Spinal cord (tissue), 10 donors: Measurements from ENCODE around the gene NMU. TPM values are rescaled to one million over a fixed set of nuclear protein-coding genes. Genes with fewer than 3 reads are reported as not detected.

ENCODE experiments used
- DNase-seq, 6 donors: peaks; one replicate each; pipeline versions ENCODE4 v3.0.0 to v3.0.0-alpha.2; 2013 to 2015; ENCODE audit warnings: low spot score in 6 of 6, low read depth in 4 of 6
- H3K27ac ChIP-seq: one replicate; pipeline ENCODE4 v1.5.1; 2013; ENCODE audit warnings: low read depth, low read length, control low read depth
- H3K27me3 ChIP-seq: one replicate; pipeline ENCODE4 v1.6.1; 2013; ENCODE audit warnings: low read length; ENCODE audit not compliant: control insufficient read depth, insufficient read depth
- H3K36me3 ChIP-seq: one replicate; pipeline ENCODE4 v1.6.1; 2013; ENCODE audit warnings: low read length; ENCODE audit not compliant: control insufficient read depth, insufficient read depth
- H3K4me1 ChIP-seq: one replicate; pipeline ENCODE4 v1.6.1; 2013; ENCODE audit warnings: low read length; ENCODE audit not compliant: control insufficient read depth, insufficient read depth
- H3K4me3 ChIP-seq: one replicate; pipeline ENCODE4 v1.5.1; 2013; ENCODE audit warnings: low read depth, low read length, control low read depth
- H3K9me3 ChIP-seq: one replicate; pipeline ENCODE4 v1.6.1; 2013; ENCODE audit warnings: low read length; ENCODE audit not compliant: control insufficient read depth, insufficient read depth
- WGBS: methylation state at CpG from one replicate; pipeline ENCODE4 v1.1.5; 2013; ENCODE audit warnings: missing lambda C conversion rate; ENCODE audit not compliant: insufficient coverage; 5-methylcytosine and 5-hydroxymethylcytosine counted together
- polyA plus RNA-seq, 2 donors: library from polyadenylated mRNA; unstranded; fragments of 120-200 nt; gene quantifications; one replicate each; pipeline ENCODE4 v1.2.1, GENCODE V29; 2013; ENCODE audit not compliant: insufficient read length in 2 of 2
- total RNA-seq, 2 donors: library from RNA; depleted of rRNA in 1 of 2; stranded (reverse); fragments of 120-200 nt in 1 of 2; fragments of >200 nt in 1 of 2; gene quantifications; one replicate each; pipeline versions ENCODE4 v1.2.3 to v1.2.4, GENCODE V29; 2013 to 2014
- donor health status: healthy.

NMU gene
- total and polyA plus RNA-seq, 4 donors: 5.1 to 11.2 (median 8.0) TPM

- Histone ChIP-seq H3K4me1 (no peaks in the 10 kb centered on the region), H3K4me3 (no peak overlapping the region), H3K36me3 (no peaks in the 10 kb centered on the region), H3K27ac (no peak overlapping the region), H3K27me3 (no peaks in the 10 kb centered on the region), H3K9me3 (no peaks in the 10 kb centered on the region)
- 91% methylated on average over 4 of the region's 6 CpGs for WGBS
- no peak for DNase-seq
Observed at GRCh38 chr4:55668449-55668848, 32.4 kb upstream of the NMU start.

GRCh38 chr4:55666535-55666934, 30.4 kb upstream of the NMU start:
- H3K27me3 ChIP-seq: no peaks in the 10 kb centered on the region
- H3K9me3 ChIP-seq: no peaks in the 10 kb centered on the region
- H3K4me3 ChIP-seq: no peak overlapping the region
- H3K27ac ChIP-seq: no peak overlapping the region
- no CpG with 5 or more reads among the region's 1 CpG for WGBS
- H3K4me1 ChIP-seq: no peaks in the 10 kb centered on the region
- no peaks in the 10 kb centered on the region for H3K36me3 ChIP-seq
- no peak for DNase-seq

- no peak for DNase-seq
- Histone ChIP-seq H3K4me3 (no peak overlapping the region), H3K27me3 (no peaks in the 10 kb centered on the region), H3K4me1 (no peaks in the 10 kb centered on the region), H3K9me3 (no peaks in the 10 kb centered on the region), H3K36me3 (no peaks in the 10 kb centered on the region), H3K27ac (no peak overlapping the region)
- 80% methylated on average over 1 of the region's 6 CpGs for WGBS
Observed at GRCh38 chr4:55663145-55663544, 27.0 kb upstream of the NMU start.

GRCh38 chr4:55661398-55662056, 25.4 kb upstream of the NMU start:
- no peak for DNase-seq
- Histone ChIP-seq H3K27me3 (no peaks in the 10 kb centered on the region), H3K27ac (no peak overlapping the region), H3K36me3 (no peaks in the 10 kb centered on the region), H3K4me3 (no peak overlapping the region), H3K4me1 (no peaks in the 10 kb centered on the region), H3K9me3 (no peaks in the 10 kb centered on the region)
- 84% methylated on average over 4 of the region's 5 CpGs for WGBS

GRCh38 chr4:55658657-55659056, 22.6 kb upstream of the NMU start:
- H3K27ac ChIP-seq: no peak overlapping the region
- WGBS: 100% methylated on average over 3 of the region's 5 CpGs
- no peaks in the 10 kb centered on the region for H3K27me3 ChIP-seq
- no peak for DNase-seq
- H3K36me3 ChIP-seq: no peaks in the 10 kb centered on the region
- no peaks in the 10 kb centered on the region for H3K4me1 ChIP-seq
- no peak overlapping the region for H3K4me3 ChIP-seq
- H3K9me3 ChIP-seq: no peaks in the 10 kb centered on the region

GRCh38 chr4:55654131-55654530, 18.0 kb upstream of the NMU start:
- WGBS: 93% methylated on average over 5 of the region's 5 CpGs
- no peaks in the 10 kb centered on the region for H3K9me3 ChIP-seq
- H3K4me3 ChIP-seq: no peak overlapping the region
- no peaks in the 10 kb centered on the region for H3K36me3 ChIP-seq
- no peaks in the 10 kb centered on the region for H3K4me1 ChIP-seq
- H3K27me3 ChIP-seq: no peaks in the 10 kb centered on the region
- no peak for DNase-seq
- H3K27ac ChIP-seq: no peak overlapping the region

- WGBS: no CpG with 5 or more reads among the region's 5 CpGs
- Histone ChIP-seq H3K27me3 (no peaks in the 10 kb centered on the region), H3K9me3 (no peaks in the 10 kb centered on the region), H3K4me3 (no peak overlapping the region), H3K36me3 (no peaks in the 10 kb centered on the region), H3K4me1 (no peaks in the 10 kb centered on the region), H3K27ac (no peak overlapping the region)
- DNase-seq: no peak
Observed at GRCh38 chr4:55650483-55650882, 14.4 kb upstream of the NMU start.

GRCh38 chr4:55637272-55637820, 1.2 kb upstream of the NMU start:
- DNase-seq: peak in 2 of 6 donors; percentile 2 to 31
- Histone ChIP-seq H3K27ac (no peak overlapping the region), H3K36me3 (no peaks in the 10 kb centered on the region), H3K9me3 (no peaks in the 10 kb centered on the region), H3K27me3 (peaks cover 19% of the 10 kb centered on the region), H3K4me1 (peaks cover 13% of the 10 kb centered on the region), H3K4me3 (no peak overlapping the region)
- WGBS: no CpG with 5 or more reads among the region's 12 CpGs

- no peak overlapping the region for H3K27ac ChIP-seq
- peaks cover 13% of the 10 kb centered on the region for H3K4me1 ChIP-seq
- 10% methylated on average over 4 of the region's 7 CpGs for WGBS
- H3K36me3 ChIP-seq: no peaks in the 10 kb centered on the region
- peak in 2 of 6 donors; percentile 20 to 36 for DNase-seq
- H3K4me3 ChIP-seq: peak overlapping the region; percentile 36
- peaks cover 19% of the 10 kb centered on the region for H3K27me3 ChIP-seq
- no peaks in the 10 kb centered on the region for H3K9me3 ChIP-seq
Observed at GRCh38 chr4:55636656-55636999, 530 bp upstream of the NMU start.

GRCh38 chr4:55635282-55635681, 816 bp downstream of the NMU start:
- H3K4me1 ChIP-seq: peaks cover 13% of the 10 kb centered on the region
- WGBS: 6% methylated on average over 11 of the region's 11 CpGs
- DNase-seq: peak in 2 of 6 donors; percentile 36 to 66
- H3K4me3 ChIP-seq: peak overlapping the region; percentile 38
- H3K9me3 ChIP-seq: no peaks in the 10 kb centered on the region
- H3K27ac ChIP-seq: no peak overlapping the region
- no peaks in the 10 kb centered on the region for H3K36me3 ChIP-seq
- peaks cover 19% of the 10 kb centered on the region for H3K27me3 ChIP-seq
